ENCODE measurements around the gene EZR.
"Not testable (repeated sequence)": the region's sequence is repeated elsewhere in the genome, so short reads cannot be mapped to it uniquely, and the experiment has no call there.

EZR gene

DNA sequence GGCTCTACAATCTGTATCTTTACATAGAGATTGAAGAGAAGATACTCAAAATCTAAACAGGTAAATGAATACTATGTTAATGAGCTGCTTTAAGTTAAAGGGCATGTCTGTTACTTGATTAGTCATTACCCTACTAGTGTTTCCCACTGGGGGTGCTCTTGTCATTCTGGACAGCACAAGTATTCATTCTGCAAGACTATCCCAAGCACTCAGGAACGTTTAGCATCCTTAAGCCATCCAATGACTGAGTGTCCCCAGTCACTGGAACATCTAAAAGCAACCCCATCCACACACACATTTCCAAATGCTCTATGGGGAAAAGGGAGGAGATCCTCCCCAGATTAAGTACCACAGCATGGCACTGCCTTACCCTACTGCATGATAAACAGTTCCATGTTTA is 25.7 kb downstream of the EZR start:
- peak; percentile 74 for DNase-seq

DNA sequence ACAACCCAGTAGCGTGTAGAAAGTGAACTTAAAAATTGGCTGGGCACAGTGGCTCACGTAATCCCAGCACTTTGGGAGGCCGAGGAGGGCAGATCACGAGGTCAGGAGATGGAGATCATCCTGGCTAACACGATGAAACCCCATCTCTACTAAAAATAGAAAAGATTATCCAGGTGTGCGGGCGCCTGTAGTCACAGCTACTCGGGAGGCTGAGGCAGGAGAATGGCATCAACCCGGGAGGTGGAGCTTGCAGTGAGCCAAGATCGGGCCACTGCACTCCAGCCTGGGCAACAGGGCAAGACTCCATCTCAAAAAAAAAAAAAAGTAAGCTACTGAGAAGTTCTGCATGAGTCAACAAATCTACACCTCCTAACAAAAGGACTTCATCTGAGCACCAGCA is 26.7 kb downstream of the EZR start:
- DNase-seq: not testable (repeated sequence)

DNA sequence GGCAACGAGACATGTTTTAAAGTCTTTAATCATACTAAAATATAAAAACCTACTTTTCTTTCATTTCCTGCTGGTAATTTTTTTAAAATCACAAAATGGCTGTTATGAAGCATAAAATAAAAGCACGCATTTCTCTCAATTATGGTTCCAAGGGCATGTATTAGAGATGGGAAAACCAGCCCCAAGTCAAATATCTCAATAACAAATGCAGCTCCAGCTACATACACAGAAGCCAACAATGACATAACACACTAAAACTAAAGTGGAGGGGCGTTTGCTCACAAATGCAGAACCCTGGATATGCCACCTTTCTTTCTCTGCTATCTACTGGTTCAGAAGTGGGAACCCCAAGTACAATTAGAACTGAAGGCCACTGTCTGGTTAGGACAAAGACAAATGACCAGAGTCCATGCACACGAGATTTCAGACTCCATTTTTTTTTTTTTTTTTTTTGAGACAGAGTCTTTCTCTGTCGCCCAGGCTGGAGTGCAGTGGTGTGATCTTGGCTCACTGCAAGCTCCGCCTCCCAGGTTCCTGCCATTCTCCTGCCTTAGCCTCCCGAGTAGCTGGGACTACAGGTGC is 27.8 kb downstream of the EZR start:
- DNase-seq: no peak

DNA sequence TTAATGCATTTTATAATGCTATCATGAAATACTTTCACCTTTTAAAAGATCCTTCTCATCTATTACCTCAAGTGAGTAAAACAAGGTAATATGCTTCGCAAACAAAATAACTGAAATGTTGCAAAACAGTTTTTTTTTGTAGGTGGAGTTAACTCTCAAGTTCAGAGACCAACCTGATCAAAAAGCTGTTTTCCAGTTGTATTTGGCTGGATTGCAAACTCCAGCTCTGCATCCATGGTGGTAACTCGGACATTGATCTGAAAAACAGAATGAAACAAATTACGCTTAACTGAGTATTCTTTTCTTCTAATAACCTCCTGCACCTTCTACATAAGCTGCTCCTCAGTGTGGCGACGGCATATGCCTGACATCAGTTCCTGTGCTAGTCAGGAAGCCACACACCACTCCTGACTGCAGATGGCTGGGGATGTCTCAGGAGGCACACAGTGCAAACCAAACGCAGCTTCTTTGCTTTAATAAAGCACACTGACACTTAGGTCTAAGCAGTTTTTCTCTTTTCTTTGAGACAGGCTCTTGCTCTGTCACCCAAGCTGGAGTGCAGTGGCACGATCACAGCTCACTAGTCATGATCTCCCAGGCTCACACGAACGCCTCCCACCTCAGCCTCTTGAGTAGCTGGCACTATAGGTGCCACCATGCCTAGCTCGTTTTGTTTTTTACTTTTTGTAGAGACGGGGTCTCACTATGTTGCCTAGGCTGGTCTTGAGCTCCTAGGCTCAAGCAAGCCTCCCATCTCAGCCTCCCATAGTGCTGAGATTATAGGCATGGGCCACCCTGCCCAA is 29.9 kb downstream of the EZR start:
- no peak for DNase-seq

DNA sequence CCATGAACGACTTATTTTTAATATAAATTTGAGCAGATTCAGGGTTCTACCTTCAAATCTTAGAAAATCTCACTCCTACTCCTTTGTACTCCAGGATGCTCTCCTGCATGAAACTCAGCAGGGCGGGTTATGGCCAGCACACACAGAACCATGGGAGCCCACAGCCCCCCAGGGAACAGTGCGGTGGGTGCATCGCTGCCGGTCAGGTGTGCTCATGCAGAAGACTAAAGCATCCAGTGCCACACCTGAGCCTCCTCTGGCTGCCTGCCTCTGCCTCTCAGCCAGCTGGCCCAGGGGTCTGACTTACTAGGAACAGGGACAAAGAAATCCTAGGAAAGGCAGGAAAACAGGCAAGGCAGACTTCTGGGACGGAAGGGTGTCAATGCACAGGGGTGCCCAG is 31.8 kb downstream of the EZR start:
- DNase-seq: no peak

DNA sequence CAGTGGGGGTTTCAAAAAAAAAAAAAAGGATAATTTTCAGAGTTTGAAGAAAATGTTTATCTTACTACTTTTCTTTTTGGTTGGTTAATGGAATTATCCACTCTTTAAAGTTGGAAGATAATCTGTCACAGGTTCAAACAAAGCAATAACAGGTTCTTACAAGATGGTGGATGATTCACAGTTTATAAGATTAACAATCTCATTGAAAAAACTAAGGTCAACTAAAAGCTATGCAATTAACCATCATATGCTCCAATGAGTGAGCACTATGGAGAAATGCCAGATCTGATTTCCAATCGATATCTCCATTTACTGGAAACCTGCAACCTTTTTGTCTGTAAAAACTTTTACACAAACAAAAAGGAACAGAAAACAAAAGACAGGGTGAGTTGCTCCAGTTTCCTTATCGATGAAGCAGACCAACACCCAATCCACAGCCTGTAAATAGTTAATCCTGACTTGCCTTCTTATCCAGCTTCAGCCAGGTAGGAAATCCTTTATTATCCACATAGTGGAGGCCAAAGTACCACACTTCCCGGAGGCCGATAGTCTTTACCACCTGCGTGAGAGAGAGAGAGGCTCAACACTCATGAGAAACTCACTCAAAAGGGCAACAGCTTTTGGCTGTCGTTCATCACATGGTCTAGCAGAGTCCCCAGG is 32.4 kb downstream of the EZR start:
- no peak for DNase-seq

DNA sequence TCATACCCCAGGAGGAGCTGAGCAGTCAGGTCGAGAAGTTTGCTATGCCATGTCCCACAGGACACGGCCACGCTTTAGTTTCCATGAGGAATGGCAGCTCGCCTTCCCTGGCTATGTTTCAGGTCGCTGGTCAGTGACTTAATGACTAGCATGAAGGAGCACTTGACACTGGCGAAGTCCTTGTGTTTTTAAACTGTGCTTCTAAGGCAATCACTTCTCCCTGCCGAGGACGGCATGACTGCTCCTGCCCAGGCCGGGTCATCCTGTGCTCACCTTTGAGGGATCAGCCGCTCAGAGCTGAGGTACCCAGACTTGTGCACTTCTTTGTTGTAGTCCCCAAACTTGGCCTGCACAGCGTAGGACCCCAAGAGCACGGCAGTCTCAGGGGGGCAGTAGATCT is 34.1 kb downstream of the EZR start:
- no peak for DNase-seq

DNA sequence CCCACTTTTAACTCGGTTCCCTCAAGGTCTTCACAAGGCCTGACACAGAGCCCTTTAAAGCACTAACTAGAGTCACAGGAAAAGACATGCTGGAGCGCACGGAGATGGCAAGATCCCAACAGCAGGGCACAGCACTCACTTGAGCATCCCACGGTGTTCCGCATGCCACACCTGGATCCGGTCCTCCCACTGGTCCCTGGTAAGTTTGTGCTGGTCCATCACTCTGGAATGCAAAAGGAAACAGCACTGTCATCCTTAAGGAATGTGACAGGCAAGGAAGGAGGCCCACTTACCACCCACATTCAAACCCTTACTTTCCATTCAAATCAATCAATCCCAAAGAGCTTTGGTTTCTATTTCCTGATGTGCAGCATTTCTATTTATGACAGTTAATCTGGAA is 34.7 kb downstream of the EZR start:
- no peak for DNase-seq

DNA sequence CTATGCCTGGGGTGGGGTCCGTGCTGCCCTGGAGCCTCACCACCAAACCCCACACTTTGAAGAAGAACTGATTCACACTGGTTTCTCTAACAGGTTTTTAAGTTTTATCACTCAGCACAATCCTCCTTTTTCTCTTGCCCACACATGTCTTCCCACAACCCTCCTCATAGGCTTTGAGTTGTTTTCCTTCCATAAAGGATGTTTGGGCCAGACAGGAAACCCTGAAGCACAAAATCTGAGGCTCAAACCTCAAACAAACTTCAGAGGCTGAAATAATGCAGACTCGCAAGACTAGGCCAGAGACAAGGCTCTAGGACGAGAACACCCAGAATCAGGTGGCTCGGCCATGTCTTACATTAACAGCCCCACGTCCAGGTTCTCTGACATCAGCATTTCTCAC is 35.3 kb downstream of the EZR start:
- DNase-seq: no peak

DNA sequence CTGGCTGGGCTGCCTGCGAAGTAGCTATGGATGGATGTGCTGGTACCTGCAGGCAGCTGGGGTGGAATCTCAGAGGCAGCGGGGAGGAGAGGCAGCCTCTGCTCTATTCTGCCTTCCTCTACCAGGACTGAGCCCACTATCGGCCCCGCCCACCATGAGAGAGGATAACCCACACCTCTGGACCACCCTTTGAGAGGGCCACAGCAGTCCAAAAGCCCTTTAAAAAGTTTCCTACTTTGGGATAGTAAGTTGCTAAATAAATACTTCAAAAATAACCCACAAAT is 36.1 kb downstream of the EZR start:
- no peak for DNase-seq

DNA sequence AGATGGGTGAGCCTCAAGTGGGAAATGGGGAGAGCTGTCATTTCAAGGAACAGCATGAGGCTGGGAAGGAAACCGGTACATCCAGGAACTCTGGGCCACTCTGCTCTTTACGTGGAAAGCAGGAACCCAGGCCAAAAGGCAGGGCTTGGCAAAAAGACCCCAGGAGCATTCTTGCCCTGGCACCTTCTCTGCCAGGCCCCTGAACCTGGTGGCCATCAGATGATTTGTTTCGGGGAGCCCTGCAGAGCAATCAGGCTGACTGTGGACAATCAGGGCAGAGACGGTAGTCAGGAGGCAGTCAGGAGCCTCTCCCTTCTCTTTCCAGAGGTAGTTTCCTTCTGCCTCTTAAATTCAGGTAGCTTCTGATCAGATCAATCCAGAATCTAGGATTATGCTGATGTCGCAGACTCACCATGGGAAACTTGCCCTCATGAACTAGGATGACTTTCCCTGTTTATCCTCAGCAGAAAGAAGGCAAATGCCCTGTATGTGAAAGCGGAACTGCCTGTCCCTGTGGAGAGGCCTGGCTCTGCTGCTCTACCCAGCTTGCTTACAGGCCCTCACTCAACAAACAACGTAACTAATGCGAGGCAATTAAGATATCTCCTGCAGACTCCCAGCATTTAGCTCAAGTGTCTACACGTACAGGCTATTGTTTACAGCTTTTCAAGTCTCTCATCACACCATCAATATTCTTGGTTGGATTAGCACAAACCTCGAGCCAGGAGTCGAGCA is 36.6 kb downstream of the EZR start:
- no peak for DNase-seq

DNA sequence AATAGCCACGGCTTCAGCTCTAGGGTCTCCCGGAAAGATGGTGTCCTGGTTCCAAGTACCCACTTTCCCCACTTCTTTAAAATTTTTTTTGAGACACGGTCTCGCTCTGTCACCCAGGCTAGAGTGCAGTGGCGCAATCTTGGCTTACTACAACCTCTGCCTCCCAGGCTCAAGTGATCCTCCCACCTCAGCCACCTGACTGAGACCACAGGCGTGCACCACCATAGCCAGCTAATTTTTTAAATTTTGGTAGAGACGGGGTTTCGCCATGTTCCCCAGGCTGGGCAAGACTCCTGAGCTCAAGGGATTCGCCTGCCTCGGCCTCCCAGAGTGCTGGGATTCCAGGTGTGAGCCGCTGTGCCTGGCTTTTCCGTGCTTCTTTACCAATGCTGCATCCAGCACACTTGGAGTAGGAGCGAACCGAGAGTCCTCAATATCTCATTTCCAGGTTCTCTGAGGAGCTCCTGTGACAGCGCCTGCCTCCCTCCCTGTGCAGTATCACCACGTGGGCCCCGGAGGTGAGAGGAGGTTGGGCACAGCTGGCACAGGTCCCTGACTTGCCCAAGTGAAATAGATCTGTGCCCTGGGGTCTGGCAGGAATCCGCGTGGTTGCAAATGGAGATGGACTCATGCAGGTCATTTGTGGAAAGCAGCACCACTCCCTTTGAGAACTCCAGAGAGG is 37.3 kb downstream of the EZR start:
- no peak for DNase-seq

DNA sequence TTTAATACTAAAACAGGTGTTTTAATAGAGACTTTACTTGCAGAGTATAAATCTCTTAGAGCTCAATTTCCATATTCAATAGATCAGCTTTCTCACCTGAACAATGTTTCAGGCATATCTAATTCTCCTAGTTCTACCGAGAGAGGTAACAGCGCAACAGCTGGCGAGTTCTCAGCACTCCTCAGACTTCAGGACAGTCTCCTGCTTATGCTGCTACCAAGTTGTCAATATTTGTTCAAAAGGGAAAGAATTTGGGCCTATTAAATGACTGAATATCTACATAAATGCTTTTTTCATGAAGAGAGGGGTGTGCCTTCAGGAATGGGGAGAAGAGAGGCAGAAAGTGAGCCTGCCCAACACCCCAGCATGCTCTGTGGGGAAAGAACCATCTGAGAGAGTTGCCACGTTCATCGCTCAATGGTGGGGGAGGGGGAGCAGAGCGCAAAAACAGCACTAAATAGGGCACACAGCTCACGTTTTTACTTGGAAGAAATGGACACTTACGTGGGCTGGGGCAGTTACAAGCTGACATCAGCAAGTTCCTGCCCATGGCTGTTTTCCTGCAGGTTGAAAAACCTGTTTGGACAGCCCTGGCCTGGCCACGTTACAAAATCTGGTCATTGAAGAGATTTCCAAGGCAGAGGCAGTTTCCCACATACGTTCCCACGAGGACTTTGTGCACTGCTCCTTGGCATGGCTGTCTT is 38.0 kb downstream of the EZR start:
- no peak for DNase-seq

DNA sequence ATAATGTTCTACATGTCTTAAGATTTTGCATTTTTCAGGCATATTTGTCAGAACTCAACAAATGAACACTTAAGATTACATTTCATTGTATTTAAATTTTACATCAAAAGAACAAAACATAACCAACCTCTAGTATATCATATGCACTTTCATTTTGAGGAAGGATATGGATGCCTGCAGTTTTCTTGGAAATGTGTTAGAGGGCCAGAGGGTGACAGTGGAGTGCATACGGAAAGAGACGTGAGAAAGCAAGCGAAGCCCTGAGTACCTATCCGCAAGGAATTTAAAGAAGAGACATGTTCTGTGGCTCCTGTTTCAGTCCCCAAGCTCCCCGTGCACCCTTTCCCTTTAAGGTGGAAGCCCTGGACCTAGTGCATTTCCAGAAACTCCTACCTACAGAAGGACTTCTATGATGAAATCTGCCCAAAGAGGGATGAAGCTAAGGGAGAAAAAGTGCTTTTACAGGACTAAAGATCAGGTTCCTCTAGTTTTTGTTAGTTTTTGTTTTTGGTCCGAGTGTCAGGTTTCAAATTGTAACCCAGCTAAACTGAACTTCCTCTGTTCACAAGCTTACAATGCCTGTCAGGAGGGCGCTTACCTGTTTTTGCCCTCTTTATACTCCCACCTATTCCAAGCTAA is 38.8 kb downstream of the EZR start:
- DNase-seq: no peak

DNA sequence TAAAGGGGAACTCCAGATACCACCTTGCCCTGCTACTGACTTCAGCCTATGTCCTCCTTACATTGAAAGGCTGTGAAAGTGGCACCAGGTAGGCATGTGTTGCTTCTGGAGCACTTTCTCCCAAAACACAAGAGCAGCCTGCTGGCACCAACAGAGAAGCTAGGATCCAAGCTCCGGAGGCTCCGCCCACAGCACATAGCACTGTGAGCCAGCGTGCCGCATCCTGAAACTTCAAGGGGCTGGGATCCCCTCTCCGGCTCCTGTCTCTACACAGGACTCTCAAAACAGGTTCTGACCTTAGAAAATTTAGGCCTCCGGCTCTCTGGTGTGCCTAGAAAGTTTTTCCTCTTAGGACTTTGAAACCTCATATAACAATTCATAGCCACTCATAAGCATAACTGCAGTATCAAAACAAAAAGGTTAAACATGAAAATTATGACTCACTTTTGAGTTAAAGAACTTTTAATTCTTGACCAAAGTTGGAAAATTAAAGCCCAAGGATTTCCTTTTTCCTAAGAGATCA is 41.1 kb downstream of the EZR start:
- no peak for DNase-seq

DNA sequence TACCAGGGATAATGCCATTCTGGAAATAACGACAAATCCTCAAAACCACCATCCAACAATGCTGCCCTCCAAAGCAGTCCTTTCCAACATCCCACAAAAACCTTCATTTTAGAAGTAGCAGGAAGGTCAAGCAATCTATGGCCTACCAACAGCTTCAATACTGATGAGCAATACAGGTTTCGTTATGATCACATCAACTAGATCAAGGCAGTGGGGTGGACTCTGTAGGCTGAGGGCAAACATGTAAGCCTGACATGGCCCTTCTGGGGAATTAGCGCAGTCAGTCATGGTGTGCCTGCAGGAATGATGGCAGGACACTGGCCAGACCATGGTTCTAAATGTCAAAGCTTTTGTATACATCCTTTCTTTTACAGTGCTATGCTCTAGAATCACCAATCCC is 41.7 kb downstream of the EZR start:
- no peak for DNase-seq

DNA sequence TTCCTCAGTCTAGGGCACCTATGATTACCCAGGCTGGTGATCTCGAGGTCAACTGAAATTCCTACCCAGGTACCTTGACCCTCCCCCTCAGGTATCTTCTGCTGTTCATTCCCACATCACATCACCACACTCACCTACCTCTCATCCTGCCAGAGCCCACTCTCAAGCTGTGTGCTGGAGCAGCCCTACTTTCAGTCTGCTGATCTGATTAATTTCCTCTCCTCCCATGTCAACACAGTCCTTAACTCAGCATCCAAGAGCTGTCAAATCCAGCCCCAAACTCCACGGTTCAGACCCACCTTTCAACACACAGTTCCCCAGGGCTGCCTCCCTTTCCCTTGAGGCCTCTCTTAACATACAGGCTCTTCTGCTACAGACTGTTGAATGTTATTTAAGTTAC is 42.4 kb downstream of the EZR start:
- DNase-seq: no peak

DNA sequence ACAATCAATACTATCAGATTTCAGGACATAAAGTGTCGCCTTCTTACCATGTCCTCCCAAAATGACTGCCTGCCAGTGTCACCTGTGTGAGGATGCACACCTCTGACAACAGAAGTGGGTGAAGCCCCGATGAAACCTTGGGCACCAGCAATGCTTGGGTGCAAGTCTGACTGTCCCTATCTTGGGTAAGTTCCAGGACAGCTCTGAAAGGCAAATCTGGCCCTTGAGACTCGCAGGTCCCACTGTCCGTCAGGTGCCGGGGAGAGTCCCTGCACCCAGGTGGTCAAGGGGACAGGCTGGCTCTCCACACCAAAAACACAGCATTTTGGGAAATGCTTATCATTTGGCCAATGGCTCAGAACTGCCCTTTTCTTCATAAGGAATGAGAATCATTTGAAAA is 43.3 kb downstream of the EZR start:
- no peak for DNase-seq

DNA sequence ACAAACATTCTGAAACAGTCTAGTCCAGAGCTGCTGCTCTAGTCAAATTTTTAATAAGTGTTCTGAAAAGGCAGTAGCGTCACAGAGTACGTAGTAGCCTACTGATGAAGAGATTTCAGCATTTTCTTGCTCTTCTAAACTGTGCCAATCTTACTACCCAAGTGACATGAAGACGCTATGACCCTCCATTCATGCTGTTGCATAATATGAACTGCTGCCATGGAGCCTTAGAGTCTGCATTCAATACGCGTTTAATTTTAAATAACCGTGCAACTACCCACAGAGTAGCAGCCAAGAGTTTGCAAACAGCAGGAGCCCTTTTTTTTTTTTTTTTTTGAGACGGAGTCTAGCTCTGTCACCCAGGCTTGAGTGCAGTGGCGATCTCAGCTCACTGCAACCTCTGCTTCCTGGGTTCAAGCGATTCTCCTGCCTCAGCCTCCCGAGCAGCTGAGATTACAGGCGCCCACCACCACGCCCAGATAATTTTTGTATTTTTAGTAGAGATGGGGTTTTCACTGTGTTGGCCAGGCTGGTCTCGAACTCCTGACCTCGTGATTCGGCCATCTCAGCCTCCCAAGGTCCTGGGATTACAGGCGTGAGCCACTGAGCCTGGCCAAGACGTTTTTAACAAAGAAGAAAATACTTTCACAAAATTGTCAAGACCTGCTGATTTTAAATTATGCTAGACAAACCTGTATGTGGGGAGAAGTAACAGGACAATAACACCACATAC is 44.3 kb downstream of the EZR start:
- no peak for DNase-seq

DNA sequence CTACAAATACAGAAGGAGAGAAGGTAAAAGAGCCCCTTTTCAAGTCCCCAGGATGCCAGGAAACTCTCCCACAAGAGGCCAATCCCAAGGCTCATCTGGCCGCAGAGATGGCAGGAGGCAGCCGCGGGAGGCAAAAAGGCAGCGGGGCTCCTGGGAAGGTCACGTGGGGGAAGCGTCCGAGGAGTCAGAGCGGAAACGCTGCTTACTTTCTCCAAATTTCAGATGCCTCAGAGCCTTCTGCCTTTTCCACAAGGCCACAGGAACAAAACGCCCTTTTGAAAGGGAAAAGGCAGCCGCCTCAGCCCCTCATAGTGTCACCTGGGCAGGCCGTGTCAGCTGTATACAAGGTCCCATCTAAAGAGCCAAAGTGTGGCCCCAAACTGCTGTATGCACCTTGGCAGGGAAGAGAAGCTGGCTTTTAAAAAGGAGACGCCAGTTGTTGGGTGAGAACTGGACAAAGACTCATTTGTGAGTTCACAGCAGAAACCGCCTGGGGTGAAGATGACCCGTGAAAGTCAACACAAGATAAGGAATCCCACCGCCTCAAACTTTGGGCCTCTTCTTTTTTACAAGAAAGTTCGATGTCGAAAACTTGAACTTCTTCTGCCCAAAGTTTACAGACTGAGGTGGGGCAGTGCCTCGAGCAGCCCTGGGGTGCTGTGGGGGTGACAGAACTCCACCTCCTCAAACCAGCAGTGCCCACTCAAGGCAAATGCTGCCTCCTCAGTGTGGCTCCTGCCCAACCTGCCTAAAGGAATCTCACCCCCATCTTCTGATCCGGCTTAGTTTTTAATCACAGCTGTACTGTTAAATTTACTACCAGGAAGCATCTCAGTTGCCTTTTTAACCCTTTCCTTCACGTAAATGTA is 45.4 kb downstream of the EZR start:
- no peak for DNase-seq
